ENCODE results near the gene TANGO2. TPM values are rescaled to one million over a fixed set of nuclear protein-coding genes. Genes with fewer than 3 reads are reported as not detected.

TANGO2 gene
- total RNA-seq, 1 experiment from 2014 or later, result 14.6 TPM

GRCh38 chr22:19992921-19993355, 28.0 kb upstream of the TANGO2 start:
- Histone ChIP-seq H3K4ac (ENCODE audit: low read depth, low read length) (no peak overlapping the region), H4K8ac (replicated peaks; ENCODE audit: insufficient read length, low read depth, low read length) (no peak overlapping the region), H4K91ac (ENCODE audit: insufficient read length, low read depth, low read length) (no peak overlapping the region), H2AK5ac (ENCODE audit: insufficient read length, low read length) (no peak overlapping the region), H2BK120ac (ENCODE audit: low read depth, low read length, poor library complexity, severe bottlenecking) (no peak overlapping the region), H2BK15ac (ENCODE audit: low read depth, low read length) (no peak overlapping the region), H3K14ac (ENCODE audit: insufficient read depth, low read length) (no peak overlapping the region), H3K4me2 (ENCODE audit: insufficient read depth, insufficient read length, low read length) (no peak overlapping the region), H3K9ac (ENCODE audit: extremely low read depth, insufficient read length, low read length) (no peak overlapping the region), H3K27me3 (ENCODE audit: insufficient read depth, low read length) (no peaks in the 10 kb centered on the region), H2BK20ac (ENCODE audit: low read depth, low read length, poor library complexity, severe bottlenecking) (no peak overlapping the region), H3K56ac (ENCODE audit: insufficient read length, low read depth, low read length) (no peak overlapping the region), H3T11ph (ENCODE audit: low read length) (no peak overlapping the region), H2BK5ac (ENCODE audit: insufficient read length, low read length) (no peak overlapping the region), H4K5ac (ENCODE audit: insufficient read length, low read depth, low read length) (no peak overlapping the region), H3K23me2 (ENCODE audit: insufficient read length, low read depth, low read length, poor library complexity, severe bottlenecking) (no peaks in the 10 kb centered on the region), H3K79me2 (ENCODE audit: insufficient read depth, low read length) (no peaks in the 10 kb centered on the region), H3K27ac (ENCODE audit: insufficient read length, low read depth, low read length) (no peak overlapping the region), H2BK12ac (ENCODE audit: insufficient read length, low read depth, low read length) (no peak overlapping the region), H3K18ac (ENCODE audit: insufficient read length, low read depth, low read length) (no peak overlapping the region), H3K4me1 (ENCODE audit: insufficient read depth, low read length) (no peaks in the 10 kb centered on the region), H3K23ac (ENCODE audit: insufficient read length, low read depth, low read length) (no peak overlapping the region), H3K79me1 (ENCODE audit: insufficient read depth, low read depth, low read length, poor library complexity, severe bottlenecking) (no peaks in the 10 kb centered on the region), H2AFZ (ENCODE audit: low read length) (no peak overlapping the region), H3K9me3 (ENCODE audit: control insufficient read depth, low read depth, low read length) (no peaks in the 10 kb centered on the region), H4K20me1 (ENCODE audit: control insufficient read depth, insufficient read depth, insufficient read length) (no peaks in the 10 kb centered on the region)
- no peaks in the 10 kb centered on the region; a peak in 1 of 5 replicates for H3K9me3 Mint-ChIP-seq
- no CpG with 5 or more reads among the region's 6 CpGs for WGBS (ENCODE audit: extremely low coverage, insufficient read length, low lambda C conversion rate)
- H3K36me3 Mint-ChIP-seq (ENCODE audit: insufficient read depth in 1 of 3, low read depth in 3 of 3), result no peaks in the 10 kb centered on the region
- DNase-seq, result no peak
- H3K27me3 Mint-ChIP-seq (ENCODE audit: low read depth), result no peaks in the 10 kb centered on the region; the same call in 1 of the 2 replicates
- peaks cover 0 to 9% of the 10 kb centered on the region in 2 experiments; a peak in 2 of 4 replicates for H3K4me1 Mint-ChIP-seq
- TF ChIP-seq CTCF (conservative IDR thresholded peaks at IDR 0.05), result no peak
- H3K27ac Mint-ChIP-seq, result no peak overlapping the region
- H3K4me3 Mint-ChIP-seq, result no peak overlapping the region
